NCI-H524 treated with DMSO at 0.1 percent for 48 hours (cell line): Measurements from ENCODE around the gene COL6A2.
"Not testable (repeated sequence)": the region's sequence is repeated elsewhere in the genome, so short reads cannot be mapped to it uniquely, and the experiment has no call there.

Experiments used
- DNase-seq: peaks from one replicate; lab custom pipeline; 2025; lab: John Stamatoyannopoulos, UW

Gene COL6A2

GRCh38 chr21:46156678-46157077 is 58.8 kb downstream of the COL6A2 start:
- no peak for DNase-seq

GRCh38 chr21:46157396-46157986 is 59.6 kb downstream of the COL6A2 start:
- DNase-seq: no peak

GRCh38 chr21:46157987-46158451 is 60.1 kb downstream of the COL6A2 start:
- DNase-seq: no peak

GRCh38 chr21:46158666-46159300 is 60.9 kb downstream of the COL6A2 start:
- DNase-seq: no peak

- no peak for DNase-seq
Observed at GRCh38 chr21:46159390-46159789, 61.5 kb downstream of the COL6A2 start.

GRCh38 chr21:46159841-46160656 is 62.1 kb downstream of the COL6A2 start:
- DNase-seq: no peak

GRCh38 chr21:46160657-46160906 is 62.7 kb downstream of the COL6A2 start:
- no peak for DNase-seq

- no peak for DNase-seq
Observed at GRCh38 chr21:46160907-46161632, 63.2 kb downstream of the COL6A2 start.

- no peak for DNase-seq
Observed at GRCh38 chr21:46161633-46162592, 64.0 kb downstream of the COL6A2 start.

GRCh38 chr21:46163380-46163779 is 65.5 kb downstream of the COL6A2 start:
- DNase-seq: no peak

- no peak for DNase-seq
Observed at GRCh38 chr21:46165098-46165497, 67.2 kb downstream of the COL6A2 start.

- DNase-seq: no peak
Observed at GRCh38 chr21:46168238-46168637, 70.3 kb downstream of the COL6A2 start.

- DNase-seq: no peak
Observed at GRCh38 chr21:46168659-46169386, 70.9 kb downstream of the COL6A2 start.

GRCh38 chr21:46170436-46171193 is 72.7 kb downstream of the COL6A2 start:
- DNase-seq: not testable (repeated sequence)

- DNase-seq: no peak
Observed at GRCh38 chr21:46171585-46171984, 73.7 kb downstream of the COL6A2 start.

- no peak for DNase-seq
Observed at GRCh38 chr21:46171996-46172862, 74.3 kb downstream of the COL6A2 start.

- DNase-seq: no peak
Observed at GRCh38 chr21:46172863-46173528, 75.1 kb downstream of the COL6A2 start.

- no peak for DNase-seq
Observed at GRCh38 chr21:46173573-46173972, 75.7 kb downstream of the COL6A2 start.
